T-helper 17 cell (primary cell): Measurements from ENCODE around the gene PUM1. TPM values are rescaled to one million over a fixed set of nuclear protein-coding genes. Genes with fewer than 3 reads are reported as not detected.

Experiments used
- ATAC-seq: fragments of 150-1000 bp; cut with Tn5 transposase; 2 replicates; pipeline ENCODE4 v1.10.0; 2021; ENCODE audit warnings: mild to moderate bottlenecking, moderate library complexity
- DNase-seq, 3 donors: peaks; one replicate each; pipeline versions ENCODE4 v3.0.0 to v3.0.0-alpha.2; 2020 to 2021
- H3K9me3 ChIP-seq: one replicate; pipeline ENCODE4 v1.7.0; 2013; ENCODE audit warnings: low read length, mild to moderate bottlenecking; ENCODE audit not compliant: control insufficient read depth, poor library complexity, severe bottlenecking
- H3K27ac Mint-ChIP-seq: one replicate; pipeline ENCODE4 v1.8.0; 2022; ENCODE audit warnings: mild to moderate bottlenecking, moderate library complexity, mixed read lengths
- H3K27me3 Mint-ChIP-seq: one replicate; pipeline ENCODE4 v1.8.0; 2022; ENCODE audit warnings: mixed read lengths
- H3K36me3 Mint-ChIP-seq: one replicate; pipeline ENCODE4 v1.8.0; 2022; ENCODE audit warnings: low read depth, mixed read lengths
- H3K4me1 Mint-ChIP-seq: one replicate; pipeline ENCODE4 v1.8.0; 2022; ENCODE audit warnings: mild to moderate bottlenecking, mixed read lengths
- H3K4me3 Mint-ChIP-seq: one replicate; pipeline ENCODE4 v1.8.0; 2022; ENCODE audit warnings: mild to moderate bottlenecking, moderate library complexity, mixed read lengths
- total RNA-seq, 4 donors: library from RNA in 2 of 4; stranded (reverse) in 2 of 4; gene quantifications; one replicate each; pipeline ENCODE4 v1.2.3 and lab custom pipeline; 2022 to 2026

The PUM1 gene
- total RNA-seq, 2 donors from 2014 or later = 186 to 202 TPM

GRCh38 chr1:30894508-30894973 lies 171.0 kb downstream of the PUM1 start:
- Mint-ChIP-seq H3K36me3 (peaks cover under 1% of the 10 kb centered on the region), H3K4me1 (peaks cover 4% of the 10 kb centered on the region), H3K27ac (no peak overlapping the region), H3K27me3 (peaks cover 32% of the 10 kb centered on the region), H3K4me3 (no peak overlapping the region)
- ATAC-seq = no peak
- no peaks in the 10 kb centered on the region for H3K9me3 ChIP-seq
- DNase-seq = no peak

GRCh38 chr1:30893776-30894507 lies 171.6 kb downstream of the PUM1 start:
- H3K36me3 Mint-ChIP-seq = no peaks in the 10 kb centered on the region
- no peak overlapping the region for H3K27ac Mint-ChIP-seq
- ATAC-seq = no peak

GRCh38 chr1:30892671-30893073 lies 172.8 kb downstream of the PUM1 start:
- no peak overlapping the region for H3K27ac Mint-ChIP-seq
- H3K27me3 Mint-ChIP-seq = peaks cover 33% of the 10 kb centered on the region
- H3K4me1 Mint-ChIP-seq = peaks cover 3% of the 10 kb centered on the region

More at GRCh38 chr1:30893776-30894507, 171.6 kb downstream of the PUM1 start:
- no peak for DNase-seq
- H3K9me3 ChIP-seq = no peaks in the 10 kb centered on the region
- Mint-ChIP-seq H3K4me1 (peaks cover 3% of the 10 kb centered on the region), H3K4me3 (no peak overlapping the region), H3K27me3 (peaks cover 33% of the 10 kb centered on the region)

GRCh38 chr1:30891227-30891552 lies 174.3 kb downstream of the PUM1 start:
- H3K4me1 Mint-ChIP-seq = peaks cover 2% of the 10 kb centered on the region
- DNase-seq (no peak), ATAC-seq (no peak)
- H3K4me3 Mint-ChIP-seq = no peak overlapping the region
- H3K27ac Mint-ChIP-seq = no peak overlapping the region
- peaks cover 27% of the 10 kb centered on the region for H3K27me3 Mint-ChIP-seq
- H3K36me3 Mint-ChIP-seq = no peaks in the 10 kb centered on the region
- no peaks in the 10 kb centered on the region for H3K9me3 ChIP-seq

More at GRCh38 chr1:30892671-30893073, 172.8 kb downstream of the PUM1 start:
- ATAC-seq (no peak), DNase-seq (no peak)
- no peaks in the 10 kb centered on the region for H3K9me3 ChIP-seq
- no peak overlapping the region for H3K4me3 Mint-ChIP-seq
- no peaks in the 10 kb centered on the region for H3K36me3 Mint-ChIP-seq

GRCh38 chr1:30890502-30891226 lies 174.9 kb downstream of the PUM1 start:
- peaks cover 29% of the 10 kb centered on the region for H3K27me3 Mint-ChIP-seq
- no peak for ATAC-seq
- no peaks in the 10 kb centered on the region for H3K36me3 Mint-ChIP-seq
- no peak overlapping the region for H3K4me3 Mint-ChIP-seq
- no peaks in the 10 kb centered on the region for H3K9me3 ChIP-seq
- DNase-seq = no peak
- no peak overlapping the region for H3K27ac Mint-ChIP-seq
- H3K4me1 Mint-ChIP-seq = peaks cover 4% of the 10 kb centered on the region

- H3K9me3 ChIP-seq = no peaks in the 10 kb centered on the region
- Mint-ChIP-seq H3K27me3 (peaks cover 29% of the 10 kb centered on the region), H3K4me3 (no peak overlapping the region), H3K4me1 (peaks cover 4% of the 10 kb centered on the region), H3K27ac (no peak overlapping the region), H3K36me3 (no peaks in the 10 kb centered on the region)
- ATAC-seq = no peak
- DNase-seq = no peak
Observed at GRCh38 chr1:30889511-30889910, 176.0 kb downstream of the PUM1 start.

GRCh38 chr1:30888975-30889374 lies 176.5 kb downstream of the PUM1 start:
- no peak overlapping the region for H3K27ac Mint-ChIP-seq
- H3K4me1 Mint-ChIP-seq = peaks cover 4% of the 10 kb centered on the region

GRCh38 chr1:30888391-30888790 lies 177.1 kb downstream of the PUM1 start:
- ATAC-seq (no peak), DNase-seq (no peak)
- no peaks in the 10 kb centered on the region for H3K9me3 ChIP-seq
- peaks cover 23% of the 10 kb centered on the region for H3K27me3 Mint-ChIP-seq
- no peak overlapping the region for H3K27ac Mint-ChIP-seq
- H3K36me3 Mint-ChIP-seq = no peaks in the 10 kb centered on the region
- H3K4me1 Mint-ChIP-seq = peaks cover 4% of the 10 kb centered on the region
- no peak overlapping the region for H3K4me3 Mint-ChIP-seq

More at GRCh38 chr1:30888975-30889374, 176.5 kb downstream of the PUM1 start:
- Mint-ChIP-seq H3K27me3 (peaks cover 29% of the 10 kb centered on the region), H3K36me3 (no peaks in the 10 kb centered on the region), H3K4me3 (no peak overlapping the region)
- DNase-seq = no peak
- no peak for ATAC-seq
- no peaks in the 10 kb centered on the region for H3K9me3 ChIP-seq

GRCh38 chr1:30887485-30888315 lies 177.8 kb downstream of the PUM1 start:
- ATAC-seq (no peak), DNase-seq (no peak)
- H3K4me3 Mint-ChIP-seq = no peak overlapping the region
- H3K27ac Mint-ChIP-seq = no peak overlapping the region
- H3K4me1 Mint-ChIP-seq = peaks cover 6% of the 10 kb centered on the region
- peaks cover 25% of the 10 kb centered on the region for H3K27me3 Mint-ChIP-seq
- no peaks in the 10 kb centered on the region for H3K9me3 ChIP-seq
- H3K36me3 Mint-ChIP-seq = no peaks in the 10 kb centered on the region

- Mint-ChIP-seq H3K36me3 (no peaks in the 10 kb centered on the region), H3K4me3 (no peak overlapping the region), H3K27ac (no peak overlapping the region), H3K4me1 (peaks cover 6% of the 10 kb centered on the region), H3K27me3 (peaks cover 25% of the 10 kb centered on the region)
- DNase-seq (no peak), ATAC-seq (no peak)
- no peaks in the 10 kb centered on the region for H3K9me3 ChIP-seq
Observed at GRCh38 chr1:30886710-30887428, 178.6 kb downstream of the PUM1 start.

- Mint-ChIP-seq H3K4me3 (no peak overlapping the region), H3K27me3 (peaks cover 34% of the 10 kb centered on the region), H3K27ac (no peak overlapping the region), H3K36me3 (peaks cover 4% of the 10 kb centered on the region), H3K4me1 (peaks cover 6% of the 10 kb centered on the region)
- no peak for ATAC-seq
- no peaks in the 10 kb centered on the region for H3K9me3 ChIP-seq
- DNase-seq = no peak
Observed at GRCh38 chr1:30885570-30886522, 179.7 kb downstream of the PUM1 start.

GRCh38 chr1:30884723-30885122 lies 180.8 kb downstream of the PUM1 start:
- Mint-ChIP-seq H3K36me3 (peaks cover 5% of the 10 kb centered on the region), H3K4me3 (no peak overlapping the region), H3K4me1 (peaks cover 6% of the 10 kb centered on the region), H3K27ac (no peak overlapping the region), H3K27me3 (peaks cover 44% of the 10 kb centered on the region)
- no peak for ATAC-seq
- DNase-seq = no peak
- H3K9me3 ChIP-seq = no peaks in the 10 kb centered on the region
